GM13976 (cell line): ENCODE data around the gene TMED8.

Source experiments
- DNase-seq: peaks from one replicate; pipeline ENCODE4 v3.0.0; 2012; ENCODE audit warnings: low spot score
- in situ Hi-C: fragments of 300-500 bp; cut with MboI; formaldehyde crosslinking; loops from one replicate; pipeline ENCODE4 v1.12.0; 2022; ENCODE audit warnings: low sequenced_read_pairs, mixed read lengths, inconsistent platforms; ENCODE audit not compliant: unreplicated experiment
- TF ChIP-seq, protein P1 (sequence below): IDR thresholded peaks from 2 replicates; pipeline ENCODE4 v1.5.1; 2012; ENCODE audit warnings: borderline replicate concordance, mild to moderate bottlenecking; ENCODE audit not compliant: insufficient read depth; ENCODE audit errors: extremely low read depth, missing control alignments, control extremely low read depth

The TMED8 gene

GRCh38 chr14:77364146-77364545 is 12.7 kb downstream of the TMED8 start:
- DNase-seq: no peak
- in situ Hi-C loops: no loop called here
- TF ChIP-seq, protein P1, sequence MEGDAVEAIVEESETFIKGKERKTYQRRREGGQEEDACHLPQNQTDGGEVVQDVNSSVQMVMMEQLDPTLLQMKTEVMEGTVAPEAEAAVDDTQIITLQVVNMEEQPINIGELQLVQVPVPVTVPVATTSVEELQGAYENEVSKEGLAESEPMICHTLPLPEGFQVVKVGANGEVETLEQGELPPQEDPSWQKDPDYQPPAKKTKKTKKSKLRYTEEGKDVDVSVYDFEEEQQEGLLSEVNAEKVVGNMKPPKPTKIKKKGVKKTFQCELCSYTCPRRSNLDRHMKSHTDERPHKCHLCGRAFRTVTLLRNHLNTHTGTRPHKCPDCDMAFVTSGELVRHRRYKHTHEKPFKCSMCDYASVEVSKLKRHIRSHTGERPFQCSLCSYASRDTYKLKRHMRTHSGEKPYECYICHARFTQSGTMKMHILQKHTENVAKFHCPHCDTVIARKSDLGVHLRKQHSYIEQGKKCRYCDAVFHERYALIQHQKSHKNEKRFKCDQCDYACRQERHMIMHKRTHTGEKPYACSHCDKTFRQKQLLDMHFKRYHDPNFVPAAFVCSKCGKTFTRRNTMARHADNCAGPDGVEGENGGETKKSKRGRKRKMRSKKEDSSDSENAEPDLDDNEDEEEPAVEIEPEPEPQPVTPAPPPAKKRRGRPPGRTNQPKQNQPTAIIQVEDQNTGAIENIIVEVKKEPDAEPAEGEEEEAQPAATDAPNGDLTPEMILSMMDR: no peak

GRCh38 chr14:77359626-77360025 is 17.3 kb downstream of the TMED8 start:
- no peak for DNase-seq
- in situ Hi-C loops: no loop called here
- TF ChIP-seq, protein P1: no peak

DNA sequence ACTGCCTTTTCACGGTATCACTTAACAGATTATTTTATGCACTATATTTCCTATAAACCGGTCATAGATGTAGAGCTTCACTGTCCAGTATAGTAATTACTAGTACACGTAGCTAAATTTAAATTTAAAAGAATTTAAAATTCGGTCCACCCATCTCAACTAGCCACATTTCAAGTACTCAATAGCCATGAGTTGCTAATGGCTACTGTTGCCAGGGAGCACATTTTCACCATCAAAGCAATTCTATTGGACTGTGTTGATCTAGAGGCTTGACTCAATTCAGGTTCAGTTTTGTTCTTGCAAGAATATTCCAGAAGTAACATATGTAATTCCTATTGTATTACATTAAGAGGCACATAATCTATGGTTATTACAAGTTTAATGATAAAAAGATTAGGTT is 20.0 kb downstream of the TMED8 start:
- in situ Hi-C loops: no loop called here
- no peak for DNase-seq
- TF ChIP-seq, protein P1: no peak

- no peak for DNase-seq
- in situ Hi-C loops: no loop called here
- TF ChIP-seq, protein P1: no peak
Measured at GRCh38 chr14:77355811-77356210, 21.1 kb downstream of the TMED8 start.

GRCh38 chr14:77353469-77354141 is 23.3 kb downstream of the TMED8 start:
- DNase-seq: no peak
- in situ Hi-C loops: no loop called here
- TF ChIP-seq, protein P1: no peak

GRCh38 chr14:77347751-77348150 is 29.1 kb downstream of the TMED8 start:
- in situ Hi-C loops: no loop called here
- TF ChIP-seq, protein P1: no peak
- DNase-seq: peak; percentile 43
